DND-41 (cell line): ENCODE results near the gene BORCS8.

Experiments used
- ATAC-seq: fragments of 200-7000 bp; cut with Tn5 transposase; 3 replicates; pipeline ENCODE4 v1.9.1; 2021; ENCODE audit warnings: low read depth; ENCODE audit not compliant: insufficient read depth
- DNase-seq: peaks from one replicate; pipeline ENCODE4 v3.0.0-alpha.2; 2020
- H2AFZ ChIP-seq: 2 replicates; pipeline ENCODE4 v1.6.0; 2012; ENCODE audit warnings: low read depth, low read length
- H3K27ac ChIP-seq: 2 replicates; pipeline ENCODE4 v1.5.1; 2012; ENCODE audit warnings: low read length, inconsistent platforms
- H3K27me3 ChIP-seq: fragments of 200-600 bp; sonication (generic); 2 replicates; pipeline ENCODE4 v1.6.0; 2012; ENCODE audit warnings: low read length, mild to moderate bottlenecking, inconsistent platforms; ENCODE audit not compliant: insufficient read depth, poor library complexity
- H3K36me3 ChIP-seq: 2 replicates; pipeline ENCODE4 v1.5.1; 2012; ENCODE audit warnings: low read length, inconsistent platforms; ENCODE audit not compliant: insufficient read depth
- H3K4me1 ChIP-seq: 2 replicates; pipeline ENCODE4 v1.5.1; 2012; ENCODE audit warnings: mild to moderate bottlenecking, low read length; ENCODE audit not compliant: insufficient read depth
- H3K4me2 ChIP-seq: 2 replicates; pipeline ENCODE4 v1.6.0; 2012; ENCODE audit warnings: mild to moderate bottlenecking, moderate library complexity, low read length, inconsistent platforms; ENCODE audit not compliant: insufficient read depth
- H3K4me3 ChIP-seq, 2 experiments: fragments of 200-600 bp in 1 of 2; shearing (Covaris generic) in 1 of 2; 2 replicates each; pipeline ENCODE4 v1.5.1; 2012 to 2016; ENCODE audit warnings: inconsistent platforms in 2 of 2, low read length in 2 of 2, mild to moderate bottlenecking in 2 of 2, low read depth in 1 of 2, moderate library complexity in 1 of 2
- H3K79me2 ChIP-seq: 2 replicates; pipeline ENCODE4 v1.6.0; 2012; ENCODE audit warnings: low read length, inconsistent platforms; ENCODE audit not compliant: insufficient read depth
- H3K9ac ChIP-seq: 2 replicates; pipeline ENCODE4 v1.6.0; 2012; ENCODE audit warnings: low read depth, mild to moderate bottlenecking, inconsistent platforms, low read length, moderate library complexity
- H3K9me3 ChIP-seq: 2 replicates; pipeline ENCODE4 v1.5.1; 2012; ENCODE audit warnings: low read length, moderate library complexity, mild to moderate bottlenecking, inconsistent platforms; ENCODE audit not compliant: insufficient read depth, severe bottlenecking
- H4K20me1 ChIP-seq: 2 replicates; pipeline ENCODE4 v1.6.0; 2012; ENCODE audit warnings: low read length; ENCODE audit not compliant: insufficient read depth
- CTCF ChIP-seq: IDR thresholded peaks from 2 replicates; pipeline ENCODE4 v1.5.1; 2012; ENCODE audit warnings: borderline replicate concordance, low read length, moderate library complexity, mild to moderate bottlenecking; ENCODE audit not compliant: poor library complexity, severe bottlenecking; ENCODE audit errors: extremely low read depth
- EZH2 ChIP-seq: IDR thresholded peaks from 3 replicates; pipeline ENCODE4 v1.6.1; 2012; ENCODE audit warnings: borderline replicate concordance, low read depth, mild to moderate bottlenecking, moderate library complexity, low read length, inconsistent platforms; ENCODE audit not compliant: severe bottlenecking

Gene BORCS8

DNA sequence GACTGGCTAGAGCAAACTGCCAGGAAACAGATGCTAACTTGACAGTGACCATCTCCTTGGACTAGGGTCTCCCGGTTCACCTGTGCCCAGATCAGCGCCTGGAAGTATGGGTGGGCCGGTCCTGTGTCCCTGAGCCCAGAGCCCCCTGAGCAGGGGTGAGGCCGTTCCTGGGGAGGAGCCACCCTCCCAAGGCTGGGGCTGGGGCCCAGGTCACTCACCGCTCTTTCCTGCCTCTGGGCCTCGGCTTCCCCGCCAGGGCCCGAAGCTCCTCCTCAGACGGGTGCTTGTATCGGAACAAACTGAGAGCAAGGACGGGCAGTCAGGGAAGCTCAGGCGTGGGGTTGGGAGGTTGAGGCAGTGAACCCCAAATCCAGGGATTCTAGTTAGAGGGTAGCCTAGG is 59.0 kb downstream of the BORCS8 start:
- H3K79me2 ChIP-seq = peaks cover 20% of the 10 kb centered on the region
- H4K20me1 ChIP-seq = peaks cover 6% of the 10 kb centered on the region; the same call in 1 of the 2 replicates
- no peaks in the 10 kb centered on the region for H3K27me3 ChIP-seq
- H3K4me3 ChIP-seq = no peak overlapping the region
- peaks cover 11% of the 10 kb centered on the region for H3K4me1 ChIP-seq
- H2AFZ ChIP-seq = no peak overlapping the region
- no peak for DNase-seq
- H3K36me3 ChIP-seq = peaks cover 19% of the 10 kb centered on the region
- no peak overlapping the region for H3K9ac ChIP-seq
- TF ChIP-seq CTCF = no peak
- no peak for TF ChIP-seq EZH2
- H3K9me3 ChIP-seq = peaks cover 7% of the 10 kb centered on the region
- ATAC-seq = no peak
- no peak overlapping the region for H3K4me2 ChIP-seq
- H3K27ac ChIP-seq = no peak overlapping the region

- no peak overlapping the region for H3K27ac ChIP-seq
- peaks cover 6% of the 10 kb centered on the region; the same call in 1 of the 2 replicates for H4K20me1 ChIP-seq
- H3K9me3 ChIP-seq = peaks cover 7% of the 10 kb centered on the region
- no peak for TF ChIP-seq EZH2
- TF ChIP-seq CTCF = no peak
- H3K9ac ChIP-seq = no peak overlapping the region
- no peak overlapping the region for H3K4me2 ChIP-seq
- no peak overlapping the region for H3K4me3 ChIP-seq
- peaks cover 2% of the 10 kb centered on the region for H3K4me1 ChIP-seq
- no peaks in the 10 kb centered on the region for H3K27me3 ChIP-seq
- ATAC-seq = no peak
- peaks cover 19% of the 10 kb centered on the region for H3K36me3 ChIP-seq
- H2AFZ ChIP-seq = no peak overlapping the region
- no peak for DNase-seq
- peaks cover 11% of the 10 kb centered on the region for H3K79me2 ChIP-seq
Measured at GRCh38 chr19:19131989-19132388, 60.0 kb downstream of the BORCS8 start.
